ENCODE measurements around the gene EEA1.

DNA sequence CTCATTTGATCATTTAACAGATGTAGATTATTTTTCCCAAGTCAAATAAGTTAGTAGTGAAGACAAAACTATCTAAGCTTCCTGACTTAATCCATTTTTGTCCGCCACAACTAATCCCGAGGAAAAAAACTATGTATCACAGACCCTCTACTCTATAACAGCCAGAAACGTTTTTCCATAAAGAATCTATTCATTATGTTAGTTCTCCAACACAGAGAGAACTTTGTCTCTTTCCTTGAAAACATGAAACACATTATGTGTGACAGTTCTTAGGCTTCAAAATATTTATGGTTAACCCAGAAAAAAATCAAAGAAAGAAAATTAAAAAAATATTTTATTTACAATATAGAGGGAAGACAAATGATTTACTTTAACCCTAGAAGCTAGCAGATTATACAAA lies 126.2 kb downstream of the EEA1 start:
- TF ChIP-seq, protein P1, sequence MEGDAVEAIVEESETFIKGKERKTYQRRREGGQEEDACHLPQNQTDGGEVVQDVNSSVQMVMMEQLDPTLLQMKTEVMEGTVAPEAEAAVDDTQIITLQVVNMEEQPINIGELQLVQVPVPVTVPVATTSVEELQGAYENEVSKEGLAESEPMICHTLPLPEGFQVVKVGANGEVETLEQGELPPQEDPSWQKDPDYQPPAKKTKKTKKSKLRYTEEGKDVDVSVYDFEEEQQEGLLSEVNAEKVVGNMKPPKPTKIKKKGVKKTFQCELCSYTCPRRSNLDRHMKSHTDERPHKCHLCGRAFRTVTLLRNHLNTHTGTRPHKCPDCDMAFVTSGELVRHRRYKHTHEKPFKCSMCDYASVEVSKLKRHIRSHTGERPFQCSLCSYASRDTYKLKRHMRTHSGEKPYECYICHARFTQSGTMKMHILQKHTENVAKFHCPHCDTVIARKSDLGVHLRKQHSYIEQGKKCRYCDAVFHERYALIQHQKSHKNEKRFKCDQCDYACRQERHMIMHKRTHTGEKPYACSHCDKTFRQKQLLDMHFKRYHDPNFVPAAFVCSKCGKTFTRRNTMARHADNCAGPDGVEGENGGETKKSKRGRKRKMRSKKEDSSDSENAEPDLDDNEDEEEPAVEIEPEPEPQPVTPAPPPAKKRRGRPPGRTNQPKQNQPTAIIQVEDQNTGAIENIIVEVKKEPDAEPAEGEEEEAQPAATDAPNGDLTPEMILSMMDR (IDR thresholded peaks at IDR 0.05 in 2 of 3, conservative IDR thresholded peaks at IDR 0.05 in 1 of 3; ENCODE audit: control insufficient read depth in 2 of 3, extremely low read depth in 1 of 3, insufficient read depth in 1 of 3, low read depth in 3 of 3, low read length in 3 of 3) = no peak
- TF ChIP-seq SRF (IDR thresholded peaks at IDR 0.05; ENCODE audit: low read depth in 2 of 2, low read length in 2 of 2) (no peak), SP1 (IDR thresholded peaks at IDR 0.05; ENCODE audit: low read depth, low read length) (no peak), PAX8 (IDR thresholded peaks at IDR 0.05) (no peak), LARP7 (IDR thresholded peaks at IDR 0.05) (no peak)
